Left lung (tissue), 10 donors: ENCODE data around the gene WDR90. TPM values are rescaled to one million over a fixed set of nuclear protein-coding genes. Genes with fewer than 3 reads are reported as not detected.

Experiments used
- ATAC-seq: fragments of 200-7000 bp; cut with Tn5 transposase; one replicate; pipeline ENCODE4 v1.9.1; 2020; ENCODE audit warnings: moderate library complexity
- DNase-seq, 4 donors: peaks; one replicate each; pipeline ENCODE4 v3.0.0-alpha.2; 2013 to 2020
- H3K27ac ChIP-seq, 2 donors: fragments of 200-600 bp; sonication (generic) in 1 of 2; one replicate each; pipeline versions ENCODE4 v1.5.0 to v1.8.0; 2020 to 2021
- H3K27me3 ChIP-seq, 2 donors: fragments of 200-600 bp; sonication (generic) in 1 of 2; one replicate each; pipeline versions ENCODE4 v1.5.0 to v1.8.0; 2020 to 2021
- H3K36me3 ChIP-seq, 2 donors: fragments of 200-600 bp; sonication (generic) in 1 of 2; one replicate each; pipeline versions ENCODE4 v1.5.0 to v1.8.0; 2020 to 2021
- H3K4me1 ChIP-seq, 2 donors: fragments of 200-600 bp; one replicate each; pipeline ENCODE4 v1.8.0; 2021
- H3K4me3 ChIP-seq, 2 donors: fragments of 200-600 bp; sonication (generic) in 1 of 2; one replicate each; pipeline versions ENCODE4 v1.5.0 to v1.8.0; 2020 to 2021; ENCODE audit warnings: mild to moderate bottlenecking in 1 of 2
- H3K9me3 ChIP-seq, 2 donors: fragments of 200-600 bp; sonication (generic) in 1 of 2; one replicate each; pipeline versions ENCODE4 v1.5.0 to v1.8.0; 2020 to 2021
- intact Hi-C, 2 donors: fragments of 100-400 bp; cut with DNase I; formaldehyde crosslinking; loops; one replicate each; pipeline versions ENCODE4 v1.11.2 to v1.14.2; 2022
- polyA plus RNA-seq, 6 donors: library from polyadenylated mRNA; unstranded; fragments of 120-200 nt; gene quantifications; one replicate each; pipeline ENCODE4 v1.2.1, GENCODE V29; 2013; ENCODE audit not compliant: insufficient read length in 6 of 6
- total RNA-seq, 2 donors: library from RNA; stranded (reverse); fragmentation: NEBNext Ultra II Directional; extraction: Animal tissue kit (Norgen Biotek cat#: 25700); gene quantifications; one replicate each; pipeline ENCODE4 v1.2.1, GENCODE V29; 2021
- TF ChIP-seq, protein P1 (sequence below), 2 donors: fragments of 200-600 bp; sonication (generic) in 1 of 2; IDR thresholded peaks; one replicate each; pipeline versions ENCODE4 v1.5.0 to v1.8.0; 2021; ENCODE audit warnings: antibody characterized with exemption in 2 of 2
- donor health status: DM: no; HTN: yes; CAD: no.
- donor health status: DM: no; HTN: no; CAD: no.

Gene WDR90
- total and polyA plus RNA-seq, 8 donors = 27.3 to 63.0 (median 41.4) TPM

DNA sequence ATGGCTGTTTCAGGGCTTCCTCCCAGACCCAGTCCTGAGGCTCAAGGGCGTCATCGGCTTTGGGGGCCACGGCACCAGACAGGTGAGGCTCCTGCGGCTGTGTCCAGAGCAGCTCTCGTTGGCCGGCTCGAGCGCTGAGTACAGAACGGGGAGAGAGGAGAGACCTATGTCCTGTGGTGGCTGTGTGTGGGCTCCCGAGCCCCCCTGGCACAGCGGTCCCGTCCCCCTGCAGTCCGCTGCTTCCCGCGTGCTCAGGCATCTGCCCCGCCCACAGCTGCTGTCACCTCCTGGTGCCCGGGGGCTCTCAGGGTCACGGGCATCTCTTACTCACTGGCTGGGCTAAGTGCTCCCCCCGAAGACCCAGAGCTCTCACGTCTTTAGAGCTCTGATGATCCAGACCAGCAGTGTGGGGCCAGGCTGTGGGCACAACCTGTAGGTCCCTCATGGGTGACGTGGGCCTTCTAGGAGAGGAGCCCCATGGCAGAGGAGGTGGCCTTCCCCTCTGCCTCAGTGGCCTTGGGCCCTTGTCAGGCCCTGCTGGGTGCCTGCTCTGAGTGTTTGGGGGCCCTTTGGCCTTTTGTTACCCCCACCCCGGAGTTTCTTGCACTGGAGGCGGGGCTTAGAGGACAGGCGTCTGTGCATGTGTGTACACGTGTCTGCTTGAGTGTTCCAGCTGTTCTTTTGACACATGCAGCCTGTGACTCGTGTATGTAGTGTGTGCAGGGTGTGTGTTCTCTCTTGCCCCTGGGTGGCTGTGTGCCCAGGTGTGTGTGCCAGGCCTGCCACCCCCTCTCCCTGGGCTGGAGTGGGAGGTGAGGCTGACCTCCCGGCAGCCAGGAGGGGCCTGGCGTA is 3.5 kb downstream of the WDR90 start:
- peaks cover 17 to 28% of the 10 kb centered on the region in 2 donors for H3K4me1 ChIP-seq
- no peak for ATAC-seq
- H3K27ac ChIP-seq = no peak overlapping the region
- peaks cover 0 to 54% of the 10 kb centered on the region in 2 donors for H3K36me3 ChIP-seq
- TF ChIP-seq, protein P1, sequence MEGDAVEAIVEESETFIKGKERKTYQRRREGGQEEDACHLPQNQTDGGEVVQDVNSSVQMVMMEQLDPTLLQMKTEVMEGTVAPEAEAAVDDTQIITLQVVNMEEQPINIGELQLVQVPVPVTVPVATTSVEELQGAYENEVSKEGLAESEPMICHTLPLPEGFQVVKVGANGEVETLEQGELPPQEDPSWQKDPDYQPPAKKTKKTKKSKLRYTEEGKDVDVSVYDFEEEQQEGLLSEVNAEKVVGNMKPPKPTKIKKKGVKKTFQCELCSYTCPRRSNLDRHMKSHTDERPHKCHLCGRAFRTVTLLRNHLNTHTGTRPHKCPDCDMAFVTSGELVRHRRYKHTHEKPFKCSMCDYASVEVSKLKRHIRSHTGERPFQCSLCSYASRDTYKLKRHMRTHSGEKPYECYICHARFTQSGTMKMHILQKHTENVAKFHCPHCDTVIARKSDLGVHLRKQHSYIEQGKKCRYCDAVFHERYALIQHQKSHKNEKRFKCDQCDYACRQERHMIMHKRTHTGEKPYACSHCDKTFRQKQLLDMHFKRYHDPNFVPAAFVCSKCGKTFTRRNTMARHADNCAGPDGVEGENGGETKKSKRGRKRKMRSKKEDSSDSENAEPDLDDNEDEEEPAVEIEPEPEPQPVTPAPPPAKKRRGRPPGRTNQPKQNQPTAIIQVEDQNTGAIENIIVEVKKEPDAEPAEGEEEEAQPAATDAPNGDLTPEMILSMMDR (IDR thresholded peaks at IDR 0.05) = no peak
- DNase-seq = no peak
- no peaks in the 10 kb centered on the region for H3K27me3 ChIP-seq
- no peaks in the 10 kb centered on the region for H3K9me3 ChIP-seq
- H3K4me3 ChIP-seq = no peak overlapping the region
- intact Hi-C loops = no loop called here

- Histone ChIP-seq H3K4me1 (peaks cover 8 to 14% of the 10 kb centered on the region in 2 donors), H3K4me3 (no peak overlapping the region), H3K27me3 (no peaks in the 10 kb centered on the region), H3K36me3 (peaks cover 0 to 67% of the 10 kb centered on the region in 2 donors), H3K27ac (no peak overlapping the region), H3K9me3 (no peaks in the 10 kb centered on the region)
- ATAC-seq (no peak), DNase-seq (no peak)
- intact Hi-C loops = no loop called here
- TF ChIP-seq, protein P1 (IDR thresholded peaks at IDR 0.05) = no peak
Measured at GRCh38 chr16:654034-654433, 4.9 kb downstream of the WDR90 start.

- TF ChIP-seq, protein P1 (IDR thresholded peaks at IDR 0.05) = no peak
- intact Hi-C loops = no loop called here
- no peaks in the 10 kb centered on the region for H3K27me3 ChIP-seq
- H3K9me3 ChIP-seq = no peaks in the 10 kb centered on the region
- H3K27ac ChIP-seq = no peak overlapping the region
- ATAC-seq = no peak
- peaks cover 0 to 56% of the 10 kb centered on the region in 2 donors for H3K36me3 ChIP-seq
- DNase-seq = no peak
- H3K4me3 ChIP-seq = no peak overlapping the region
- peaks cover 3 to 17% of the 10 kb centered on the region in 2 donors for H3K4me1 ChIP-seq
Measured at GRCh38 chr16:657487-657886, 8.3 kb downstream of the WDR90 start.

DNA sequence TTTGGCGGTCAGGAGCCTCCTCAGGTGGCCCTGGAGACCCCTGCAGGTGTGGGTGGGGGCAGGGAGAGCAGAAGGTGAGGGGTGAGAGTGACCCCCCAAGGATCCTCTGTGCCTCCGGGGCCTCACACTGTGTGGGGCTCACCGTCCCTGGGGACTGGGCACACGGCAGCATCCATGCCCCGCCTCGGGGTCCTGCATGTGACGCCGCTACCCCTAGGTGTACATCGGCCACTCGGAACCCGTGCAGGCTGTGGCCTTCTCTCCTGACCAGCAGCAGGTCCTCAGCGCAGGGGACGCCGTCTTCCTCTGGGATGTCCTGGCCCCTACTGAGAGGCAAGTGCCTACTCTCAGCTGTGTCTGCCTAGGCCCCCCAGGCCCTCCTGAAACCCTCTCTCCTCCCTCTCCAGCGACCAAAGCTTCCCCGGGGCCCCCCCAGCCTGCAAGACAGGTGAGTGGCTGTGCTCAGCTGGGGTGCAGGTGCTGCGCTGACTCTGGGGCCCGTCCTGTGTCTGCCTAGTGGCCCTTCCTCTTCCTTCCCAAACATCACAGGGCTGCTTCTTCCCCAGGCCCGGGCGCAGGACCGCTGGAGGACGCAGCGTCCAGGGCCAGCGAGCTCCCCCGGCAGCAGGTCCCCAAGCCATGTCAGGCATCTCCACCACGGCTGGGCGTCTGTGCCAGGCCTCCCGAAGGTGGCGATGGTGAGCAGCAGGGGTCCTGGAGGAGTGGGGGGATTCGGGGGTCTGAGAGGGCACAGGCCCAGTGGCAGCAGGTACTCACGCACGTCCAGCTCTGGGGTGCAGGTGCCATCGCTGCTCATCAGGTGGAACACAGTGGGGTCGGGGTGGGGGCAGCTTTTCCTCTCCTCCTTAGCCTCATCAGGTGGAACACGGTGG is 9.8 kb downstream of the WDR90 start:
- H3K9me3 ChIP-seq = no peaks in the 10 kb centered on the region
- H3K4me1 ChIP-seq = peaks cover 3 to 17% of the 10 kb centered on the region in 2 donors
- H3K36me3 ChIP-seq = peaks cover 0 to 48% of the 10 kb centered on the region in 2 donors
- intact Hi-C loops = no loop called here
- TF ChIP-seq, protein P1 (IDR thresholded peaks at IDR 0.05) = no peak
- H3K27me3 ChIP-seq = no peaks in the 10 kb centered on the region
- ATAC-seq (no peak), DNase-seq (no peak)
- no peak overlapping the region for H3K27ac ChIP-seq
- H3K4me3 ChIP-seq = no peak overlapping the region

DNA sequence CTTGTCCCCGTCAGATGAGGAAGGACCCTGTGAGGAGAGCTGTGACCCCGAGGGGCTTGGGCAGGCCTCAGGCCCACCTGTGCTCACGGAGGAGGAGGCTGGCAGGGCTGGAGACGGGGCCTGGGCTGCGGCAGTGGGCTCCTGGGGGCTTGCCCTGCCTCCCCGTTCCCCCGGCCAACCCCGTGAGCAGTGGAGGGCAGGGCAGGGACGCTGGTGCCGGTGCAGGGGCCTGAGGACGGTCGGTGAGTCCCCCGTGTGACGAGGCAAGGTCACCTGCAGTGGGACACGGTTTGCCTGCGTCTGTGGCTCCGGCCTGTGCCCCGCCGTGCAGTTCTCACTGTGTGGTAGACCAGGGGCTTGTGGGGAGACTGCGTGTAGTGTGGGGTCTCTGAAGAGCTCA is 10.5 kb downstream of the WDR90 start:
- Histone ChIP-seq H3K4me1 (peaks cover 3 to 17% of the 10 kb centered on the region in 2 donors), H3K9me3 (no peaks in the 10 kb centered on the region), H3K27ac (no peak overlapping the region), H3K27me3 (no peaks in the 10 kb centered on the region), H3K4me3 (no peak overlapping the region), H3K36me3 (peaks cover 0 to 47% of the 10 kb centered on the region in 2 donors)
- no peak for ATAC-seq
- TF ChIP-seq, protein P1 (IDR thresholded peaks at IDR 0.05) = no peak
- no peak for DNase-seq
- intact Hi-C loops = loop anchor here in 1 of 2 donors (5.0 kb wide), 1 partner anchor 82 kb away; no protein-coding TSS in a partner anchor
